BLaER1 (cell line): ENCODE measurements around the gene HLCS.
"Not testable (repeated sequence)": the region's sequence is repeated elsewhere in the genome, so short reads cannot be mapped to it uniquely, and the experiment has no call there.

ENCODE experiments used
- H3K27ac ChIP-seq: shearing (Covaris generic); formaldehyde crosslinking; 2 replicates; pipeline ENCODE4 v1.8.1; 2022
- H3K27me3 ChIP-seq: shearing (Covaris generic); formaldehyde crosslinking; 2 replicates; pipeline ENCODE4 v1.8.1; 2022
- H3K36me3 ChIP-seq: shearing (Covaris generic); formaldehyde crosslinking; 2 replicates; pipeline ENCODE4 v1.8.1; 2022
- H3K4me1 ChIP-seq: shearing (Covaris generic); formaldehyde crosslinking; 2 replicates; pipeline ENCODE4 v1.8.1; 2022
- H3K4me2 ChIP-seq: shearing (Covaris generic); formaldehyde crosslinking; 2 replicates; pipeline ENCODE4 v1.8.1; 2022
- H3K4me3 ChIP-seq: shearing (Covaris generic); formaldehyde crosslinking; 2 replicates; pipeline ENCODE4 v1.8.1; 2022
- H3K9ac ChIP-seq: shearing (Covaris generic); formaldehyde crosslinking; 2 replicates; pipeline ENCODE4 v1.8.1; 2022
- H3K9me3 ChIP-seq: shearing (Covaris generic); formaldehyde crosslinking; 2 replicates; pipeline ENCODE4 v1.8.1; 2022
- H4K20me1 ChIP-seq: shearing (Covaris generic); formaldehyde crosslinking; 2 replicates; pipeline ENCODE4 v1.8.1; 2022
- Cebpa-rat ChIP-seq: shearing (Covaris generic); IDR thresholded peaks from 2 replicates; pipeline ENCODE4 v1.8.1; 2022

HLCS gene

DNA sequence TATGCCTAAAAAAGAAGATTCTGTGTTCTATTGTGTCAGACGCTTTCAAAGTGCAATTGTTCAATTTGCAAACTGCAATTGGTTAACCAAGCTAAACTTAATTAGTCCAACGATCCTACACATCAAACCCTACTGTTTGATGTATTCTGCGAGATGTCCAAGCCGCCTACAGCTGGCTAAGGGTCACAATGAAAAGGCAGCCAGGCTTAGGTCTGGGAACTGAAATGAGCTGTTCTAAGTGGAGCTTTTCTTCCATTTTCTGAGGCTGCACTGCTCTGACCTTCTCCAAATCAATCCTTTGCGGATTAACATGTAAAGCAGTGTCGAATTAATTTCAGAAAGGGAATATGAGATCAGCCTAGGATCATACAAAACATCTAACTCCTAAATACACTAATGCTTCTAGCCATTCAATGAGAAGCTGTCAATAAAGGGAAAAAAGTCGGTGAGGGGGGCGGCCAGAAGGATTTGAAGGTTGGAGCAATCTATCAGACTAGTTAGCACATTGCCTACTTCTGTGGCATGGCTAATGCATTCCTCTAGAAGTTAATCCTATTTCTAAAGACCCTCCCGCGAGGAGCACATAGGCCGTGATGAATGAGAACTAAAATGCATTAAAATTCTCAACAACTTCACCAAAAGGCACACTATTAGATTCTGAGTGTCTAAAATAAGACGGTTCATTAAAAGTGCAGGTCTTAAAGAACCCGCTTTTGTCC lies 148.6 kb downstream of the HLCS start:
- no peak for TF ChIP-seq Cebpa-rat
- no peak overlapping the region for H3K4me2 ChIP-seq
- H3K27me3 ChIP-seq, result no peaks in the 10 kb centered on the region
- peaks cover 12% of the 10 kb centered on the region; the same call in 1 of the 2 replicates for H3K36me3 ChIP-seq
- no peaks in the 10 kb centered on the region for H3K4me1 ChIP-seq
- no peaks in the 10 kb centered on the region for H4K20me1 ChIP-seq
- no peak overlapping the region for H3K9ac ChIP-seq
- H3K9me3 ChIP-seq, result no peaks in the 10 kb centered on the region
- no peak overlapping the region for H3K4me3 ChIP-seq
- H3K27ac ChIP-seq, result no peak overlapping the region

DNA sequence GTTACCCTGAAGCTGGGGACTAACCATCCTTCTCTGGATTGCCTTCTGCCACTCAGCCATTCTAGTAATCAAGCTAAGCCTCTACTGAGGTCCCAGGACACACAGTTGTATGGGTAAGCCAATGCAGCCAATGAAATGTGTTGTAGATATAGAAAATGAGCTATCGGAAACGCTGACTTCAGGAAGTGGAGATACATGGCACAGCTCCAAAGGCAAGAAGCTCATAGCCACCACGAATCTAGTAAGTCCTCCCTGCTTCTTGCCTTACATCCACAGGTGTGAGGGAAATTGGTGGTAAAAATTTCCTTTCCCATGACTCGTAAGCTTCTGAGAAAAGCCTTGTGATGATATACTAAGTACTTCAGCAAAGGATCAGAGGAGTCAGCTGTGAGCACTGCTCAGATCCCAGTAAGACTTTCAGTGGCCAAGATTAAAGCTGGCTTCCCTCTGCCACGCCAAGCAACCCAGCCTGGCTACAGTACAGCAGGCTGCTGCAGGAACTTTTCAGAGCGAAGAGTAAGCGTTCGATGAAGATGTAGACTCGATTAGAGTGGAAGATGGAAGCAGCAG lies 149.8 kb downstream of the HLCS start:
- Histone ChIP-seq H3K4me2 (no peak overlapping the region), H3K9ac (no peak overlapping the region), H3K9me3 (no peaks in the 10 kb centered on the region), H3K36me3 (peaks cover 12% of the 10 kb centered on the region; the same call in 1 of the 2 replicates), H3K4me3 (no peak overlapping the region), H3K4me1 (no peaks in the 10 kb centered on the region), H4K20me1 (no peaks in the 10 kb centered on the region), H3K27ac (no peak overlapping the region), H3K27me3 (no peaks in the 10 kb centered on the region)
- no peak for TF ChIP-seq Cebpa-rat

DNA sequence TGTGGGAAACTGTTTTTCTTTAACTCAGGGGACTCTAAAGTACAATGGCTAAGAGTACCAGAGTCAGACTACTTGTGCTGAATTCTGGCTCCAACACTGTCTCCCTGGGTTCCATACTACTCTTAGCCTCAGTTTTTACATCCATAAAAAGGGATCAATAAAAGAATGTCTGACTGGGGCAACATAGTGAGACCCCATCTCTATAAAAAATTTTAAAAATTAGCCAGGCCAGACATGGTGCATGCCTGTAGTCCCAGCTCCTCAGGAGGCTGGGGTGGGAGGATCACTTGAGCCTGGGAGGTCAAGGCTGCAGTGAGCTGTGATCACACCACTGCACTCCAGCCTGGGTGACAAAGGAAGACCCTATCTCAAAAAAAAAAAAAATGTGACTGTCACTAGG lies 150.4 kb downstream of the HLCS start:
- not testable (repeated sequence) for H3K4me1 ChIP-seq, H3K27ac ChIP-seq, H3K27me3 ChIP-seq, H3K9ac ChIP-seq, H3K4me3 ChIP-seq, H3K9me3 ChIP-seq, H4K20me1 ChIP-seq, H3K4me2 ChIP-seq
- peaks cover 10% of the 10 kb centered on the region; the same call in 1 of the 2 replicates for H3K36me3 ChIP-seq

DNA sequence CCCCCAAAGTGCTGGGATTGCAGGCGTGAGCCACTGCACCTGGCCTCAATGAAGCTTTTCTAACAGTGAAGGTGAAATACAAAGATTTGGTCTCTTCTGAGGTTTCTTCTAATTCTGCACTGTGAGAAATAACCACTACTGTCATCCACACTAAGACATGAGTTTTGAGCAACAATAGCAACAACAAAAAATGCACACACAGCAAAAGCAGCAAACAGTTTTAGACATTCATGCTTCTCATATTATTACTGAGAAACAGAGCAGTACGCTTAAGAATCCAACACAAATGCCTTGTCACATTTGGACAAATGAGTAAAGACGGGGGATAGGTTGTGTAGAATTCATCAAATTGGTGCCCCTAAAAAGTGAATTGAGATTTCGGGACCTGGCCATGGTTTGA lies 151.2 kb downstream of the HLCS start:
- H3K4me1 ChIP-seq, result no peaks in the 10 kb centered on the region
- H3K27me3 ChIP-seq, result no peaks in the 10 kb centered on the region
- no peak overlapping the region for H3K9ac ChIP-seq
- H3K36me3 ChIP-seq, result 0 out of 2 replicates have a peak, but pooled peaks cover 3% of the 10 kb centered on the region
- no peak overlapping the region for H3K4me3 ChIP-seq
- no peak overlapping the region for H3K27ac ChIP-seq
- no peaks in the 10 kb centered on the region for H3K9me3 ChIP-seq
- TF ChIP-seq Cebpa-rat, result no peak
- no peak overlapping the region for H3K4me2 ChIP-seq
- H4K20me1 ChIP-seq, result no peaks in the 10 kb centered on the region

DNA sequence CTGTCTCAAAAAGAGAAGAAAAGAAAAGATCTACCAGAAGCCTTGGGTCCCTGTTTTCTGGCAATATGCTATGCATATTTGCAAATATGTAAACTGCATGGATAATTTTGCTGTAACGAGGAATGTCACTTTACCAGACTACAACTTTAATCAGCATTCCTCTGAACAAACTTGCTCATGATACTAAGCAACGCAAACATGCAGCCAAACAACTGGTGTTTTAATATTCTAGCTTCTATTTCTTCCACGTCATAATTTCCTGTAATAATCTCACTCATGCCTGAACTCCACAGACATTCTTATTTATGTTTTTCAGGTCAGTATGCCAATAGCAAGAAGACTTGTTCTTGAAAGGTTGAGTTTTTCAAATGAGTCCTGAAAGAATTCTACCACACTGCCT lies 153.4 kb downstream of the HLCS start:
- H4K20me1 ChIP-seq, result no peaks in the 10 kb centered on the region
- no peak for TF ChIP-seq Cebpa-rat
- H3K36me3 ChIP-seq, result no peaks in the 10 kb centered on the region
- no peak overlapping the region for H3K27ac ChIP-seq
- no peaks in the 10 kb centered on the region for H3K4me1 ChIP-seq
- no peaks in the 10 kb centered on the region for H3K9me3 ChIP-seq
- no peak overlapping the region for H3K4me2 ChIP-seq
- no peak overlapping the region for H3K9ac ChIP-seq
- H3K27me3 ChIP-seq, result no peaks in the 10 kb centered on the region
- no peak overlapping the region for H3K4me3 ChIP-seq

DNA sequence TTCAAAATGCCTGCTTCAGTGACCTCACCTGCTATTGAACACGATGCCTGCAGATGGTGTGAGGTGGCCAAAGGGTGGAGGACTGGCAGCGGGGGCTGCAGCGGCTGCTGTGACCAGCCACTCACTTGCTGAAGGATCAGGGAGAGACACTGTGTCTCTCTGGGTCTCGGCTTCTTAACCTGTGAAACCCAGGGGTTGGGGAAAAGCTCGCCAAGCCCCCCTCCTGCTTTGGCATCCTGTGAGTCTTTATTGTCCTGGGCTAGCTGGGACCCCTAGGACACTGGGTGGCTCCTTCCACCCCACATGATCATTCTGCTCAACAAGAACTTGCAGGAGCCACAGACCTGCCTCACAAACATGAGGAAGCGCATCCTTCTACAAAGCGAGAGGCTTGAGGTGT lies 154.7 kb downstream of the HLCS start:
- Histone ChIP-seq H3K36me3 (no peaks in the 10 kb centered on the region), H3K4me1 (no peaks in the 10 kb centered on the region), H4K20me1 (no peaks in the 10 kb centered on the region), H3K9me3 (no peaks in the 10 kb centered on the region), H3K4me2 (no peak overlapping the region), H3K4me3 (no peak overlapping the region), H3K27ac (no peak overlapping the region), H3K27me3 (no peaks in the 10 kb centered on the region), H3K9ac (no peak overlapping the region)
- TF ChIP-seq Cebpa-rat, result no peak

DNA sequence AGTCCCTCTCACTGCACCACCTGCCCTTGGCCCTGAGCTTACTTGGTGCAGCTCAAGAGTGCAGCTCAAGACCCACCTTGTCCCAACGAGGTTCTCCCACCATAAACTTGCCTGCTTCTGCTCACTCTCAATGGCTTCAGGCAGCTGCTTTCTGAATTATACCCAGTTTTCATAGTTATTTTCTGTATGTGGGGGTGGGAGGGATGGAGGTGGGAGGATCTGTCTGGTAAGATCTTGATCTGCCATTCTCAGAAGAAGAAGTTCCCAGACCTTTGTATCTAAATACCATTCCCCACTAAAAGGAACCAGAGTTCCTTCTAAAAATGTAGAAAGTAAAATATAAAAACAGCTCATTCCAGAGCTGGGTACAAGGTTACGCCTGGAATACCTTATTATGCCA lies 156.0 kb downstream of the HLCS start:
- H3K27ac ChIP-seq, result no peak overlapping the region
- H3K4me3 ChIP-seq, result no peak overlapping the region
- H3K4me2 ChIP-seq, result no peak overlapping the region
- TF ChIP-seq Cebpa-rat, result no peak
- no peak overlapping the region for H3K9ac ChIP-seq
- no peaks in the 10 kb centered on the region for H4K20me1 ChIP-seq
- no peaks in the 10 kb centered on the region for H3K36me3 ChIP-seq
- H3K27me3 ChIP-seq, result no peaks in the 10 kb centered on the region
- no peaks in the 10 kb centered on the region for H3K9me3 ChIP-seq
- no peaks in the 10 kb centered on the region for H3K4me1 ChIP-seq

DNA sequence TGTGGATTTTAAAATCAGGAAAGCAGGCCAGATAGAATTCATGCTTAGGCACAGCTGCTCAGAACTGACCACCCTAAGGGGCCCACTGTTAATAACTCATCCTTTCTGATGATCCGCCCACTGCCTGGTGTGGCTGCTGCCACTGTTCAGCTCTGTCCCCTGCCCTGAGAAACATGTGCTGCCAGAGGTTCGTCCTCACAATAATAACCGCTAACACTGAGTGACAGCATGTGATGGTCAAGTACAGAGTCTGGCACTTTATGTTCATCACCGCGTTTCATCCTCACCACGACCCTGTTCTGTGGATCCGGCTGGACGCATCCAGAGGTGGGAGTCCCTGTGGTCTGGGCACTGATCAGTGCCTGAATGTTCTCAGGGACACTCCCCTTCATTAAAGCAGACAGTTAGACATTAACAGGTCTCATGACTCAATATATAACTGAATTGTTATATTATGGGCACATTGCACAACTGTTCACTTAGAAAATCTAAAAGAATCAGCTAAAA lies 159.0 kb downstream of the HLCS start:
- H3K4me1 ChIP-seq, result no peaks in the 10 kb centered on the region
- no peak for TF ChIP-seq Cebpa-rat
- no peak overlapping the region for H3K9ac ChIP-seq
- H3K36me3 ChIP-seq, result no peaks in the 10 kb centered on the region
- no peaks in the 10 kb centered on the region for H3K9me3 ChIP-seq
- H4K20me1 ChIP-seq, result no peaks in the 10 kb centered on the region
- no peaks in the 10 kb centered on the region for H3K27me3 ChIP-seq
- H3K4me2 ChIP-seq, result no peak overlapping the region
- H3K4me3 ChIP-seq, result no peak overlapping the region
- no peak overlapping the region for H3K27ac ChIP-seq

DNA sequence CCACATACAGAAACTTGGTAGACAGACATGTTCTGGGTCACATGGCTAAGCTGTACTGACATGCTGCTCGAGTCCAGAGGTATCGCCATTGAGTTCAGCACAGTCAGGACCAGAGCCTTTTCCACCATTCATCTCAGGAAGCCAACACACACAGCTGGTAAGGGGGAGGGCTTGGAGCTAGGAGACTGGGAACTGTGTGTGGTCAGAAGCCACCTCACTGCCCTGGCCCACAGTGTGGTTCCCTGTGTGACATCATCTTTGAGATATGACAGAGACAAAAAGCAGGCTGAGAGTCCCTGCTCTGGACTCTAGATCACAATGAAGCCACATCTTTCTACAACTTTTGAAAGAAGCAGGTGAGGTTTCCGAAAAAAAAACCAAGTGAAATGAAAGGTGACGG lies 160.4 kb downstream of the HLCS start:
- Histone ChIP-seq H4K20me1 (no peaks in the 10 kb centered on the region), H3K27ac (no peak overlapping the region), H3K4me1 (no peaks in the 10 kb centered on the region), H3K27me3 (no peaks in the 10 kb centered on the region), H3K4me2 (no peak overlapping the region), H3K4me3 (no peak overlapping the region), H3K9ac (no peak overlapping the region), H3K36me3 (no peaks in the 10 kb centered on the region), H3K9me3 (no peaks in the 10 kb centered on the region)
- TF ChIP-seq Cebpa-rat, result no peak

DNA sequence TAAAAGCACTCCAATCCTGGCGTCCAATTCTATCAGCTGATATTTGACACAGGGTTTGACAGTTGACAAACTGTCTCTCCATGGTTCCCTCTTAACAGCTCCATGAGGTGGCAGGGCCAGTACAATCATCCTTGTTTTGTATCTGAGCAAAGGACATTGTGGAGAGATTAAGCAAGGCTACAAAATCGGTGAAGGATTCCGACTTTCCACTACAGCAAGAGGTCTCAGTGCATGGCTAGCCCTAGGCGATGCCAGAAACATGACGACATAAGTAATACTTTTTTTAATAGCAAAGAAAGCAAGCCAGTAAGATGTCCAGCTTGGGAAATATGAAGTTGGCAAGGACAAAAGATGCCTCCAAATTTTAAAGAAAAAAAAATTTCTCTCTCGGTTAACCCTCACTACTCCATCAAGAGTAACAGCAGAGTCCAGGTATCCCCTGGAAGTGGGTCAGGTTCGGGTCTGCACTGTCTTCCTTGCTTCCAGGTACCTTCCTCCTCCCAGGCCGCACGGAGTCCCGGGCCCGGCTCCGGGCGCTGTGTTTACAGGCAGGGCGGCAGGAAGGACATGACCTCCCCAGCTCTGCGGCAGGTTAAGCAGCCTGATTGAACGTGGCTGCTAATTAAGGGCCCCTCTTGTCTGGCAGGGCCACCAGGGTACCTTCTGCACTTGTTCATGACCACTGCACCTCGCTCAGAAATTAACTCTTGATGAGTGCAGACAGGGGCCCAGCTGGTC lies 161.4 kb downstream of the HLCS start:
- Histone ChIP-seq H3K27me3 (no peaks in the 10 kb centered on the region), H3K9ac (no peak overlapping the region), H3K4me1 (no peaks in the 10 kb centered on the region), H3K9me3 (no peaks in the 10 kb centered on the region), H3K27ac (no peak overlapping the region), H3K4me3 (no peak overlapping the region), H3K36me3 (no peaks in the 10 kb centered on the region), H3K4me2 (no peak overlapping the region), H4K20me1 (no peaks in the 10 kb centered on the region)
- TF ChIP-seq Cebpa-rat, result no peak
